DND-41 (cell line): ENCODE results near the gene CBX7.
"Not testable (repeated sequence)": the region's sequence is repeated elsewhere in the genome, so short reads cannot be mapped to it uniquely, and the experiment has no call there.

ENCODE experiments used
- ATAC-seq: fragments of 200-7000 bp; cut with Tn5 transposase; 3 replicates; pipeline ENCODE4 v1.9.1; 2021; ENCODE audit warnings: low read depth; ENCODE audit not compliant: insufficient read depth
- DNase-seq: peaks from one replicate; pipeline ENCODE4 v3.0.0-alpha.2; 2020
- H2AFZ ChIP-seq: 2 replicates; pipeline ENCODE4 v1.6.0; 2012; ENCODE audit warnings: low read depth, low read length
- H3K27ac ChIP-seq: 2 replicates; pipeline ENCODE4 v1.5.1; 2012; ENCODE audit warnings: low read length, inconsistent platforms
- H3K27me3 ChIP-seq: fragments of 200-600 bp; sonication (generic); 2 replicates; pipeline ENCODE4 v1.6.0; 2012; ENCODE audit warnings: low read length, mild to moderate bottlenecking, inconsistent platforms; ENCODE audit not compliant: insufficient read depth, poor library complexity
- H3K36me3 ChIP-seq: 2 replicates; pipeline ENCODE4 v1.5.1; 2012; ENCODE audit warnings: low read length, inconsistent platforms; ENCODE audit not compliant: insufficient read depth
- H3K4me1 ChIP-seq: 2 replicates; pipeline ENCODE4 v1.5.1; 2012; ENCODE audit warnings: mild to moderate bottlenecking, low read length; ENCODE audit not compliant: insufficient read depth
- H3K4me2 ChIP-seq: 2 replicates; pipeline ENCODE4 v1.6.0; 2012; ENCODE audit warnings: mild to moderate bottlenecking, moderate library complexity, low read length, inconsistent platforms; ENCODE audit not compliant: insufficient read depth
- H3K4me3 ChIP-seq, 2 experiments: fragments of 200-600 bp in 1 of 2; shearing (Covaris generic) in 1 of 2; 2 replicates each; pipeline ENCODE4 v1.5.1; 2012 to 2016; ENCODE audit warnings: inconsistent platforms in 2 of 2, low read length in 2 of 2, mild to moderate bottlenecking in 2 of 2, low read depth in 1 of 2, moderate library complexity in 1 of 2
- H3K79me2 ChIP-seq: 2 replicates; pipeline ENCODE4 v1.6.0; 2012; ENCODE audit warnings: low read length, inconsistent platforms; ENCODE audit not compliant: insufficient read depth
- H3K9ac ChIP-seq: 2 replicates; pipeline ENCODE4 v1.6.0; 2012; ENCODE audit warnings: low read depth, mild to moderate bottlenecking, inconsistent platforms, low read length, moderate library complexity
- H3K9me3 ChIP-seq: 2 replicates; pipeline ENCODE4 v1.5.1; 2012; ENCODE audit warnings: low read length, moderate library complexity, mild to moderate bottlenecking, inconsistent platforms; ENCODE audit not compliant: insufficient read depth, severe bottlenecking
- H4K20me1 ChIP-seq: 2 replicates; pipeline ENCODE4 v1.6.0; 2012; ENCODE audit warnings: low read length; ENCODE audit not compliant: insufficient read depth
- EZH2 ChIP-seq: IDR thresholded peaks from 3 replicates; pipeline ENCODE4 v1.6.1; 2012; ENCODE audit warnings: borderline replicate concordance, low read depth, mild to moderate bottlenecking, moderate library complexity, low read length, inconsistent platforms; ENCODE audit not compliant: severe bottlenecking
- TF ChIP-seq, protein P1 (sequence below): IDR thresholded peaks from 2 replicates; pipeline ENCODE4 v1.5.1; 2012; ENCODE audit warnings: borderline replicate concordance, low read length, moderate library complexity, mild to moderate bottlenecking; ENCODE audit not compliant: poor library complexity, severe bottlenecking; ENCODE audit errors: extremely low read depth

CBX7 gene

DNA sequence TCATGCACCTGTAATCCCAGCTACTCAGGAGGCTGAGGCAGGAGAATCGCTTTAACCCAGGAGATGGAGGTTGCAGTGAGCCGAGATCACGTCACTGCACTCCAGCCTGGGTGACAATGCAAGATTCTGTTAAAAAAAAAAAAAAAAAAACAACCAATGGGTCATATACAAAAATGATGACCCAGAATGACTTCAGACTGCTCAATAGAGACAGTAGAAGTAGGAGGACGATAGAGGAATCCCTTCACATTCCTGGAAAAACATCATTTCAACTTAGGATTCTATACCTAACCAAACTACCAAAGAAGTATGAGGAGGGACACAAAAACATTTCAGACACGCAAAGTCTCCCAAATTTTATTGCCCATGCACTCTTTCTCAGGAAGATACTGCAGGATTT, 14.1 kb upstream of the CBX7 start:
- H3K4me1 ChIP-seq = peaks cover 6% of the 10 kb centered on the region
- no peak overlapping the region for H3K4me2 ChIP-seq
- DNase-seq (no peak), ATAC-seq (no peak)
- H3K27me3 ChIP-seq = no peaks in the 10 kb centered on the region
- no peak overlapping the region for H3K27ac ChIP-seq
- H3K36me3 ChIP-seq = no peaks in the 10 kb centered on the region
- H4K20me1 ChIP-seq = no peaks in the 10 kb centered on the region
- H3K9ac ChIP-seq = no peak overlapping the region
- TF ChIP-seq EZH2 = no peak
- TF ChIP-seq, protein P1, sequence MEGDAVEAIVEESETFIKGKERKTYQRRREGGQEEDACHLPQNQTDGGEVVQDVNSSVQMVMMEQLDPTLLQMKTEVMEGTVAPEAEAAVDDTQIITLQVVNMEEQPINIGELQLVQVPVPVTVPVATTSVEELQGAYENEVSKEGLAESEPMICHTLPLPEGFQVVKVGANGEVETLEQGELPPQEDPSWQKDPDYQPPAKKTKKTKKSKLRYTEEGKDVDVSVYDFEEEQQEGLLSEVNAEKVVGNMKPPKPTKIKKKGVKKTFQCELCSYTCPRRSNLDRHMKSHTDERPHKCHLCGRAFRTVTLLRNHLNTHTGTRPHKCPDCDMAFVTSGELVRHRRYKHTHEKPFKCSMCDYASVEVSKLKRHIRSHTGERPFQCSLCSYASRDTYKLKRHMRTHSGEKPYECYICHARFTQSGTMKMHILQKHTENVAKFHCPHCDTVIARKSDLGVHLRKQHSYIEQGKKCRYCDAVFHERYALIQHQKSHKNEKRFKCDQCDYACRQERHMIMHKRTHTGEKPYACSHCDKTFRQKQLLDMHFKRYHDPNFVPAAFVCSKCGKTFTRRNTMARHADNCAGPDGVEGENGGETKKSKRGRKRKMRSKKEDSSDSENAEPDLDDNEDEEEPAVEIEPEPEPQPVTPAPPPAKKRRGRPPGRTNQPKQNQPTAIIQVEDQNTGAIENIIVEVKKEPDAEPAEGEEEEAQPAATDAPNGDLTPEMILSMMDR = no peak
- H3K9me3 ChIP-seq = no peaks in the 10 kb centered on the region
- no peak overlapping the region for H2AFZ ChIP-seq
- H3K4me3 ChIP-seq = no peak overlapping the region
- H3K79me2 ChIP-seq = no peaks in the 10 kb centered on the region

DNA sequence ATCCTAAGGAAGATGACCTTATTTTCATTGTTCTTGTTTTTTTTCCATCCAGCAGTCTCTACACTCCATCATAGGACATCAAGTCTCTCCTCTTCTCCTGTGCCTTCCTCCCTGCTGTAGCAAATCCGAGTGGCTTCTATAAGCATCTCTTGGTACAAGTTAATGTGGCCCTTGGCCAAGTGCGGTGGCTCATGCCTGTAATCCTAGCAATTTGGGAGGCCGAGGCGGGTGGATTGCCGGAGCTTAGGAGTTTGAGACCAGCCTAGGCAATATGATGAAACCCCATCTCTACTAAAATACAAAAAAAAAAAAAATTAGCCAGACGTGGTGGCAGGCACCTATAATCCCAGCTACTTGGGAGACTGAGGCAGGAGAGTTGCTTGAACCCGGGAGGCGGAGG, 3.6 kb upstream of the CBX7 start:
- not testable (repeated sequence) for H3K36me3 ChIP-seq, H3K27ac ChIP-seq

DNA sequence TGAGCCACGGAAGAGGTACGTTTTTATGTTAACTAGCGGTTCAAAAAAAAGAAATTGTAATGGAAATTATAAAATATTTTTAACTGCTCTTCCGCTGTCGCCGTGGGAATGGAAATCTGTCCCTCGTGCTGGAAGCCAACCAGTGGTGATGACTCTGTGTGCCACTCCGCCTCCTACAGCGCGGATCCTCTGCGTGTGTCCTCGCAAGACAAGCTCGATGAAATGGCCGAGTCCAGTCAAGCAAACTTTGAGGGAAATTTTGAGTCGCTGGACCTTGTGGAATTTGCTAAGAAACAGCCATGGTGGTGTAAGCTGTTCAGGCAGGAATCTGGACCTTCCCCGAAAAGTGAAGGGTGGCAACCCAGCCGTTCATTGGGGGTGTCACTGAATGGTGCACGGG, 2.9 kb upstream of the CBX7 start:
- Histone ChIP-seq H3K27ac (no peak overlapping the region), H3K4me3 (no peak overlapping the region), H3K4me2 (no peak overlapping the region), H2AFZ (no peak overlapping the region), H3K4me1 (peaks cover 25% of the 10 kb centered on the region), H3K9me3 (no peaks in the 10 kb centered on the region), H3K9ac (no peak overlapping the region), H3K79me2 (peaks cover 16% of the 10 kb centered on the region; the same call in 1 of the 2 replicates), H3K36me3 (no peaks in the 10 kb centered on the region; the same call in 1 of the 2 replicates), H4K20me1 (no peaks in the 10 kb centered on the region), H3K27me3 (peaks cover 6% of the 10 kb centered on the region)
- TF ChIP-seq, protein P1 = no peak
- no peak for TF ChIP-seq EZH2
- DNase-seq = no peak
- ATAC-seq = no peak

More for the DNA sequence above, 3.6 kb upstream of the CBX7 start:
- ATAC-seq, H3K9ac ChIP-seq, H3K4me2 ChIP-seq, H3K4me3 ChIP-seq, H3K27me3 ChIP-seq, DNase-seq, H2AFZ ChIP-seq, H3K9me3 ChIP-seq, H4K20me1 ChIP-seq: not testable (repeated sequence)
- Histone ChIP-seq H3K4me1 (peaks cover 19% of the 10 kb centered on the region), H3K79me2 (peaks cover 11% of the 10 kb centered on the region; the same call in 1 of the 2 replicates)

DNA sequence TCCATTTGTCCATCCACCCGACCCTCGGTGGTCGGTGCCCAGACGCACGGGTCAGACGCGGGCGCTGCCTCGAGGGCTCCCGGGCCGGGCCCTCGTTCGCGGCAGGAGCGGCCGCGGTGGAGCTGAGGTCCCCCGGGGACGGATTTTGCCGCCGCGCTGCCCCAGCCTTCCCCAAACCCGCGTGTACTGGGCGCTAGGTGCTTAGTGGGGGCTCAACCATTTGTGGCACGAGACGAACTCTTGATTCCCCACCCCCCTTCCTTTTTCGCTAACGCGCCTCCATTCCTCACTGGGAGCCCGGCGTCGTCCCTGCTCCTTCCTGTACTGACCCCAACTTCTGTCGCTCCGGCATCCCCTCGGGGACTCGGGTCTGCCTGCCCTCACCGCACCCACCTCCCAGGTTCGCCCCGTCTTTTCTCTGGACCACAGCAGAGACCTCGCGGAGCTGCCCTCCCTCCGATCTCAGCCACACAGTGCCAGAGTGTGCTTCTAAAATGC, 789 bp upstream of the CBX7 start:
- peak overlapping the region; percentile 80 for H3K9ac ChIP-seq
- H4K20me1 ChIP-seq = no peaks in the 10 kb centered on the region
- peak overlapping the region; percentile 99 for H3K4me2 ChIP-seq
- H2AFZ ChIP-seq = peak overlapping the region; percentile 99
- no peaks in the 10 kb centered on the region for H3K9me3 ChIP-seq
- H3K36me3 ChIP-seq = peaks cover 16% of the 10 kb centered on the region
- no peak for ATAC-seq
- peaks cover 6% of the 10 kb centered on the region for H3K27me3 ChIP-seq
- H3K4me1 ChIP-seq = peaks cover 31% of the 10 kb centered on the region
- TF ChIP-seq, protein P1 = no peak
- no peak for TF ChIP-seq EZH2
- peaks cover 16% of the 10 kb centered on the region; the same call in 1 of the 2 replicates for H3K79me2 ChIP-seq
- no peak for DNase-seq
- H3K27ac ChIP-seq = peak overlapping the region; percentile 73
- peak overlapping the region; percentile 30 to 79; a peak in 3 of 4 replicates for H3K4me3 ChIP-seq
